Endodermal cell (in vitro differentiated cells): ENCODE results near the gene PDLIM3. TPM values are rescaled to one million over a fixed set of nuclear protein-coding genes. Genes with fewer than 3 reads are reported as not detected.
"Not testable (repeated sequence)": the region's sequence is repeated elsewhere in the genome, so short reads cannot be mapped to it uniquely, and the experiment has no call there.

Experiments
- DNase-seq: peaks from one replicate; pipeline ENCODE4 v3.0.0-alpha.2; 2017
- H3K27ac ChIP-seq: 2 replicates; pipeline ENCODE4 v1.5.1; 2013; ENCODE audit warnings: mild to moderate bottlenecking, low read depth, low read length, moderate library complexity
- H3K27me3 ChIP-seq: 2 replicates; pipeline ENCODE4 v1.6.1; 2013; ENCODE audit warnings: mild to moderate bottlenecking, low read length, moderate library complexity; ENCODE audit not compliant: insufficient read depth, control insufficient read depth, poor library complexity, severe bottlenecking
- H3K36me3 ChIP-seq: 2 replicates; pipeline ENCODE4 v1.7.0; 2013; ENCODE audit warnings: mild to moderate bottlenecking, low read length, moderate library complexity; ENCODE audit not compliant: control insufficient read depth, insufficient read depth
- H3K4me1 ChIP-seq: one replicate; pipeline ENCODE4 v1.7.0; 2013; ENCODE audit warnings: low read length; ENCODE audit not compliant: control insufficient read depth, insufficient read depth
- H3K4me3 ChIP-seq: 2 replicates; pipeline ENCODE4 v1.5.1; 2013; ENCODE audit warnings: mild to moderate bottlenecking, low read length, moderate library complexity
- H3K9ac ChIP-seq: 2 replicates; pipeline ENCODE4 v1.6.1; 2013; ENCODE audit warnings: mild to moderate bottlenecking, low read length, moderate library complexity; ENCODE audit not compliant: poor library complexity, severe bottlenecking; ENCODE audit errors: extremely low read depth
- H3K9me3 ChIP-seq: 2 replicates; pipeline ENCODE4 v1.6.1; 2013; ENCODE audit warnings: mild to moderate bottlenecking, low read length, moderate library complexity; ENCODE audit not compliant: control insufficient read depth
- H3K27ac Mint-ChIP-seq: 2 replicates; pipeline ENCODE4 v1.8.0; 2020; ENCODE audit warnings: mixed read lengths
- H3K27me3 Mint-ChIP-seq: 2 replicates; pipeline ENCODE4 v1.8.0; 2021; ENCODE audit warnings: mild to moderate bottlenecking, mixed read lengths; ENCODE audit not compliant: insufficient read depth
- H3K36me3 Mint-ChIP-seq: 2 replicates; pipeline ENCODE4 v1.8.0; 2020; ENCODE audit warnings: low read depth, mixed read lengths
- H3K4me1 Mint-ChIP-seq: 2 replicates; pipeline ENCODE4 v1.8.0; 2020; ENCODE audit warnings: mixed read lengths
- H3K4me3 Mint-ChIP-seq: 2 replicates; pipeline ENCODE4 v1.8.0; 2020; ENCODE audit warnings: mild to moderate bottlenecking, moderate library complexity, mixed read lengths
- H3K9me3 Mint-ChIP-seq: 2 replicates; pipeline ENCODE4 v1.8.0; 2020; ENCODE audit warnings: mild to moderate bottlenecking, mixed read lengths
- WGBS, 2 experiments: methylation state at CpG; one replicate each; pipeline versions ENCODE4 v1.1.5 to v1.1.7; 2013; ENCODE audit warnings: missing lambda C conversion rate in 2 of 2, mixed read lengths in 1 of 2; ENCODE audit not compliant: insufficient coverage in 1 of 2, insufficient read length in 1 of 2; 5-methylcytosine and 5-hydroxymethylcytosine counted together
- total RNA-seq, 2 donors: library from RNA; stranded (reverse); fragmentation: NEBNext Ultra II Directional in 1 of 2; extraction: Animal tissue kit (Norgen Biotek cat#: 25700) in 1 of 2; gene quantifications; 2 replicates in 1 of 2; 3 replicates in 1 of 2; pipeline ENCODE4 v1.2.1, GENCODE V29; 2021
- TF ChIP-seq, protein P1 (sequence below): fragments of 200-600 bp; sonication (generic); conservative IDR thresholded peaks from 2 replicates; pipeline ENCODE4 v1.5.0; 2021; ENCODE audit warnings: antibody characterized with exemption, mild to moderate bottlenecking

The PDLIM3 gene
- total RNA-seq, 2 donors from 2014 or later = 4.3 to 11.0 TPM

DNA sequence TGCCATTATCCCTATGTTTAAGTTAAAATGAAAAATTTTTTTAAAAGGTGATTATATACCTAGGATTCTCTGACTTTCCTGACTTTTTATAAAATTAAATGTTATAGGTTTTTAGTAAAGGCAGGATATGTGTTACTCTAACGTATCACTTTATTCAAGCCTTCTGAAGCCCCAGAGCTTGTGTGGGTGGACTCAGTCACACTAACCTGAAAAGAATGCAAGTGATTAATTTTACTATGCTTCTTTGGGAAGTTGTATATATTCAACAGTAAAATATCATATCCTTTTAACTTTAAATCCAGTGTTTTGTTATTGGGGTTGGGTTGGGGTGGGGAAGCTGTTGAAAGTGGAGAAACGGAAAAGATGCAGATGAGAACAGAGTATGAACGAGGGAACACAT is 22.8 kb downstream of the PDLIM3 start:
- H3K4me1 ChIP-seq = no peaks in the 10 kb centered on the region
- TF ChIP-seq, protein P1, sequence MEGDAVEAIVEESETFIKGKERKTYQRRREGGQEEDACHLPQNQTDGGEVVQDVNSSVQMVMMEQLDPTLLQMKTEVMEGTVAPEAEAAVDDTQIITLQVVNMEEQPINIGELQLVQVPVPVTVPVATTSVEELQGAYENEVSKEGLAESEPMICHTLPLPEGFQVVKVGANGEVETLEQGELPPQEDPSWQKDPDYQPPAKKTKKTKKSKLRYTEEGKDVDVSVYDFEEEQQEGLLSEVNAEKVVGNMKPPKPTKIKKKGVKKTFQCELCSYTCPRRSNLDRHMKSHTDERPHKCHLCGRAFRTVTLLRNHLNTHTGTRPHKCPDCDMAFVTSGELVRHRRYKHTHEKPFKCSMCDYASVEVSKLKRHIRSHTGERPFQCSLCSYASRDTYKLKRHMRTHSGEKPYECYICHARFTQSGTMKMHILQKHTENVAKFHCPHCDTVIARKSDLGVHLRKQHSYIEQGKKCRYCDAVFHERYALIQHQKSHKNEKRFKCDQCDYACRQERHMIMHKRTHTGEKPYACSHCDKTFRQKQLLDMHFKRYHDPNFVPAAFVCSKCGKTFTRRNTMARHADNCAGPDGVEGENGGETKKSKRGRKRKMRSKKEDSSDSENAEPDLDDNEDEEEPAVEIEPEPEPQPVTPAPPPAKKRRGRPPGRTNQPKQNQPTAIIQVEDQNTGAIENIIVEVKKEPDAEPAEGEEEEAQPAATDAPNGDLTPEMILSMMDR = no peak
- Mint-ChIP-seq H3K9me3 (no peaks in the 10 kb centered on the region), H3K27me3 (peaks cover 4% of the 10 kb centered on the region), H3K4me1 (peaks cover 6% of the 10 kb centered on the region), H3K27ac (no peak overlapping the region), H3K4me3 (no peak overlapping the region), H3K36me3 (no peaks in the 10 kb centered on the region)
- no peaks in the 10 kb centered on the region for H3K9me3 ChIP-seq
- H3K27me3 ChIP-seq = no peaks in the 10 kb centered on the region
- H3K9ac ChIP-seq = no peak overlapping the region
- peaks cover 11% of the 10 kb centered on the region for H3K36me3 ChIP-seq
- 96 to 100% methylated on average over 2 to 3 of the region's 3 CpGs for WGBS, 2 experiments
- H3K27ac ChIP-seq = no peak overlapping the region
- H3K4me3 ChIP-seq = no peak overlapping the region
- DNase-seq = no peak

DNA sequence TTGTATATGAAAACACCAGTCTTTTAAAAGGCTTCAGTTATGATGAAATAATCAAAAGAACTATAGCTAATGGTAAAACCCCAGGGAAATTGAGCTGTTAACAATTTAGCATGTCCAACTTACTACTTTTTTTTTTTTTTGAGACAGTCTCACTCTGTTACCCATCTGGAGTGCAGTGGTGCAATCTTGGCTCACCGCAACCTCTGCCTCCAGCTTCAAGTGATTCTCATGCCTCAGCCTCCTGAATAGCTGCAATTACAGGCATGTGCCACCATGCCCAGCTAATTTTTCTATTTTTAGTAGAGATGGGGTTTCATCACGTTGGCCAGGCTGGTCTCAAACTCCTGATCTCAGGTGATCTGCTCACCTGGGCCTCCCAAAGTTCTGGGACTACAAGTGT is 24.1 kb downstream of the PDLIM3 start:
- WGBS, 2 experiments = 94 to 97% methylated on average over 2 of the region's 2 CpGs
- not testable (repeated sequence) for H3K36me3 Mint-ChIP-seq, H3K4me3 Mint-ChIP-seq

DNA sequence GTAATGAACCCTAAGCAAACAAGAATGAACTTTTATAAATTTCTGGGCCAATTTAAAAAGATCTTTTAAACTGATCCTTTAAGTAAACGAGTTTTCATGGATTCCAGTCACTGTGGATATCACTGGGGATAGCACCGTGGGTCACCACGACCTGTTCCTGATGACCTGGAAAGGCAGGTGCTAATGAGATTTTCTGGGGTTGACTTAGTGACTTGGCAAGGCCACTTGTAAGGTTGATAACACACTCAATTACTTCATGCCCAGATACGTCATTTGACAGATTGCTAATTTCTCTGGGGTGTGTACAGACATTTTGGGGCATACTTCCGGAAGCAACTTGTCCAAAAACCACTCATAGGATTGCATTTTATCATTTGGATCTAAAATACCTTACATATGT is 24.5 kb downstream of the PDLIM3 start:
- 67 to 74% methylated on average over 3 to 5 of the region's 5 CpGs for WGBS, 2 experiments
- no peaks in the 10 kb centered on the region for H3K4me1 ChIP-seq
- no peaks in the 10 kb centered on the region for H3K27me3 ChIP-seq
- no peaks in the 10 kb centered on the region for H3K36me3 ChIP-seq
- DNase-seq = no peak
- Mint-ChIP-seq H3K27ac (no peak overlapping the region), H3K36me3 (no peaks in the 10 kb centered on the region), H3K4me3 (no peak overlapping the region), H3K27me3 (peaks cover 7% of the 10 kb centered on the region), H3K9me3 (no peaks in the 10 kb centered on the region), H3K4me1 (peaks cover 8% of the 10 kb centered on the region)
- H3K9me3 ChIP-seq = no peaks in the 10 kb centered on the region
- no peak overlapping the region for H3K9ac ChIP-seq
- no peak overlapping the region for H3K27ac ChIP-seq
- H3K4me3 ChIP-seq = no peak overlapping the region
- TF ChIP-seq, protein P1 = no peak

More for the DNA sequence above, 24.1 kb downstream of the PDLIM3 start:
- H3K36me3 ChIP-seq, H3K27me3 Mint-ChIP-seq, H3K27me3 ChIP-seq, DNase-seq, H3K4me1 ChIP-seq, H3K9ac ChIP-seq, H3K4me3 ChIP-seq, H3K9me3 Mint-ChIP-seq, H3K4me1 Mint-ChIP-seq, H3K27ac ChIP-seq, H3K9me3 ChIP-seq, H3K27ac Mint-ChIP-seq: not testable (repeated sequence)

DNA sequence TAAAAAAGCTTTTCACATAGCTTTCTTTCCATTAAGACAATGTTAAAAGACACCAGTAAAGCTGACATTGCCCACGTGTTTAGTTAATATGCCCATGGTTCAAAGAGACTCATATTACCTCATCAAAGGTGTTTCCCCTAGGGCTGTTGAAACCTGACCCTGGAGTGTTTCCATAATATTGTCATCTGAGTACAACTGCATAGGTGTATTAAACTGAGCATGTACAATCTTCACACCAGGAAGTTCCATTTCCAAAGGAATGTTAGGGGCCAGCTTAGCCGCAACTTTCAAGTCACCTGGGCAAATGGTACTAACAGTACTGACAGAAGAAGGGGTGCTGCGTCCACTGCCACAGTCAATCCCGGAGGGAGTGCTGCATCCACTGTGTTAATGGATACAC is 27.1 kb downstream of the PDLIM3 start:
- Histone ChIP-seq H3K4me3 (no peak overlapping the region), H3K36me3 (peaks cover 5% of the 10 kb centered on the region), H3K4me1 (no peaks in the 10 kb centered on the region), H3K9me3 (no peaks in the 10 kb centered on the region), H3K27me3 (no peaks in the 10 kb centered on the region), H3K27ac (no peak overlapping the region), H3K9ac (no peak overlapping the region)
- no peak overlapping the region for H3K4me3 Mint-ChIP-seq
- peaks cover 3% of the 10 kb centered on the region for H3K27me3 Mint-ChIP-seq
- H3K4me1 Mint-ChIP-seq = peaks cover 8% of the 10 kb centered on the region
- no peaks in the 10 kb centered on the region for H3K9me3 Mint-ChIP-seq
- no peaks in the 10 kb centered on the region for H3K36me3 Mint-ChIP-seq
- DNase-seq = no peak
- TF ChIP-seq, protein P1 = no peak
- no peak overlapping the region for H3K27ac Mint-ChIP-seq
- 91 to 100% methylated on average over 4 of the region's 4 CpGs for WGBS, 2 experiments
